ENCODE results near the gene DIP2A.

DNA sequence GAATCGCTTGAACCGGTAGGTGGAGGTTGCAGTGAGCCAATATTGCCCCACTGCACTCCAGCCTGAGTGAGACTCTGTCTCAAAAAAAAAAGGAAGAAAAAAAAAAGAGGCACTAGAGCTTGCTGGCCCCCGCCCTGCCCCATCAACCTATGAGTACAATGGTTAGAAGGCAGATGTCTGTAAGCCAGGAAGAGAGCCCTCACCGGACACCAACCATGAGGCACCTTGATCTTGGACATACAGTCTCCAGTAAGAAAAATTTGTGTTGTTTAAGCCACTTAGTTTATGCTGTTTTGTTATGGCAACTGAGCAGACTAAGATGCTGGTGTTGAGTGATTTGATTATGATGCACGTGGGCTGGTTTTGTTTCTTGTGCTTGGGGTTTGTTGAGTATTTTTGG is 34.2 kb downstream of the DIP2A start:
- TF ChIP-seq, protein P1, sequence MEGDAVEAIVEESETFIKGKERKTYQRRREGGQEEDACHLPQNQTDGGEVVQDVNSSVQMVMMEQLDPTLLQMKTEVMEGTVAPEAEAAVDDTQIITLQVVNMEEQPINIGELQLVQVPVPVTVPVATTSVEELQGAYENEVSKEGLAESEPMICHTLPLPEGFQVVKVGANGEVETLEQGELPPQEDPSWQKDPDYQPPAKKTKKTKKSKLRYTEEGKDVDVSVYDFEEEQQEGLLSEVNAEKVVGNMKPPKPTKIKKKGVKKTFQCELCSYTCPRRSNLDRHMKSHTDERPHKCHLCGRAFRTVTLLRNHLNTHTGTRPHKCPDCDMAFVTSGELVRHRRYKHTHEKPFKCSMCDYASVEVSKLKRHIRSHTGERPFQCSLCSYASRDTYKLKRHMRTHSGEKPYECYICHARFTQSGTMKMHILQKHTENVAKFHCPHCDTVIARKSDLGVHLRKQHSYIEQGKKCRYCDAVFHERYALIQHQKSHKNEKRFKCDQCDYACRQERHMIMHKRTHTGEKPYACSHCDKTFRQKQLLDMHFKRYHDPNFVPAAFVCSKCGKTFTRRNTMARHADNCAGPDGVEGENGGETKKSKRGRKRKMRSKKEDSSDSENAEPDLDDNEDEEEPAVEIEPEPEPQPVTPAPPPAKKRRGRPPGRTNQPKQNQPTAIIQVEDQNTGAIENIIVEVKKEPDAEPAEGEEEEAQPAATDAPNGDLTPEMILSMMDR (IDR thresholded peaks at IDR 0.05), result no peak
- TF ChIP-seq EP300 (IDR thresholded peaks at IDR 0.05), result no peak

Data from ovary (tissue), 3 donors.